ENCODE results near the gene SERF1A.
"Not testable (repeated sequence)": the region's sequence is repeated elsewhere in the genome, so short reads cannot be mapped to it uniquely, and the experiment has no call there.

The SERF1A gene

DNA sequence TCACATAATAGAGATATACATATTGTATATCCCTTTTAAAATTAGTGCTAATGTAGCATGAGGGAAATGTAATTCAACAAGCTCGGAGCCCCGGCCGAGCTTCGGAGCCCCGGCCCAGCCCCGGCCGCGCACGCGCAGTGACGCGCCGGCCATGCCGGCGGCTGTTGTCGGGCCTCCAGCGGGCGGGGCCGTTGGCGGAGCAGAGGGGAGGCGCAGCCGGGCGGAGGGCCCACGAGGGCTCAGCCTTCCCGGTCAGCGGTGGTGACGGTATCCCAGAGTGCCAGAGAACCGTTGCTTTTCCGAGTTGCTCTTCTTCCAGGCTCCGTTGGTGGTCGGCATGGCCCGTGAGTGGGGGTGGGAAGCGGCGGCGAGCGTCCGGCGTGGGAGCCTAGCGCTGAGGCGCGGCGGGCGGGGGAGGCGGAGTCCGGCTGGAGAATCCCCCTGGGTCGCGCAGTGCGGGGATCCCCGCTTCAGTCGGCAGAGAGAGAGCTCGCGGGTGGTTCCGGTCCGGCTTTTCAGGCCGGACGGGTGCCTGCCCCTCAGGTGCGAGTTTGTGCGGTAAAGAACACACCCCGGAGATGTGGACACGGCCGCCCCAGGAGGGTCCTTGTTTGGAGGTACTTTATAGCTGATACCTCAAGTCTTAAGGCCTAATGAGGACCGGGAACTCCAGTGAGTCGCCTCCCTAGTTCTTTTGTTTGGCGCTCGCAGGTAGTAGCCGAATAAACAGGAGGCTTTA lies at the start of gene SERF1A:
Gene SERF1A (plus strand): TSS at position 137 of the 739 bp plus-strand sequence. CDS start 201 bp downstream, at position 338.
- not testable (repeated sequence) for H3K4me1 ChIP-seq (ENCODE audit: control insufficient read depth, low read length); H3F3A ChIP-seq (ENCODE audit: control insufficient read depth, insufficient read depth); H3K4me3 ChIP-seq (ENCODE audit: low read length); H3K27ac ChIP-seq (ENCODE audit: low read depth, low read length); H3K9me2 ChIP-seq (replicated peaks; ENCODE audit: control insufficient read depth, low read length); H3K4me2 ChIP-seq (ENCODE audit: low read length); H3K9me3 ChIP-seq (ENCODE audit: control insufficient read depth, insufficient read depth, low read length); H3K79me2 ChIP-seq (ENCODE audit: control insufficient read depth, low read length); H3K36me3 ChIP-seq (ENCODE audit: control insufficient read depth, low read length); H4K20me1 ChIP-seq (ENCODE audit: control insufficient read depth, insufficient read depth, low read depth, low read length); H3K27me3 ChIP-seq (ENCODE audit: control insufficient read depth, low read length)

DNA sequence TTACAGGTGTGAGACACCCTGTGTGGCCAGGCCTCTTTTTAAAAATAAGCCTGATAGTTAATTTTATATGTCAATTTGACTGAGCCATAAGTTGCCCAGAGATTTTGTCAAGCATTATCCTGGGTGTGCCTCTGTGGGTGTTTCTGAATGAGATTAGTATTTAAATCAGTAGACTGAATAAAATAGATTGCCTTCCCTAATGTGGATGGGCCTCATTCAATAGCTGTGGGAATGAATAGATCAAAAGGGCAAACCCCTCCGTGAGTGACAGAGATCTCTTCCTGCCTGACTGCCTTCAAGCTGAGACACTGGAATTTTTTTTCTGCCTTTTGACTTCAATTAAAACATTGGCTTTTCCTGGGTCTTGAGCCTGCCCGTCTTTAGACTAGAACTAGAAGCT lies 33.7 kb upstream of the SERF1A start:
- not testable (repeated sequence) for H3K4me3 ChIP-seq (ENCODE audit: low read length); H3K4me1 ChIP-seq (ENCODE audit: control insufficient read depth, low read length); H3K27ac ChIP-seq (ENCODE audit: low read depth, low read length); H3K9me2 ChIP-seq (replicated peaks; ENCODE audit: control insufficient read depth, low read length); H3K79me2 ChIP-seq (ENCODE audit: control insufficient read depth, low read length); H3F3A ChIP-seq (ENCODE audit: control insufficient read depth, insufficient read depth); H3K27me3 ChIP-seq (ENCODE audit: control insufficient read depth, low read length); H3K36me3 ChIP-seq (ENCODE audit: control insufficient read depth, low read length); H3K9me3 ChIP-seq (ENCODE audit: control insufficient read depth, insufficient read depth, low read length); H4K20me1 ChIP-seq (ENCODE audit: control insufficient read depth, insufficient read depth, low read depth, low read length); H3K4me2 ChIP-seq (ENCODE audit: low read length)

DNA sequence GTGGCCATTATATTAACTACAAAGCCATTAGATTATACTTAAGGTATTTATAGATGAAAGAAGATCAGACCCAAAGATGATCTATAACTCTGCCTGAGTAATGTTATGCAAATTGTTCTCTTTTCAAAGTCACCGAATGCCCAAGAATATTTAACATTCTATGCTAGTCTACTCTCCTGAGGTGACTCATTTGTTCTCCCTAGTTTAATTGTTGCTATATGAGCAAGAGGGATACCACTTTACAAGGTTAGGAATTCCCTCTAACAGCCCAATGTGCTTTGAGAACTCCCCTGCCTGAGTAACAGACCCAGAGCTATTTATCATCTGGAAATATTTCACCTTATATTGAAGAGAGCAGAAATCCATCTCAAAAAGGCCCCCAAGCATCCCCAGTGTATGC lies 29.8 kb upstream of the SERF1A start:
- not testable (repeated sequence) for H3K4me3 ChIP-seq (ENCODE audit: low read length); H3K9me2 ChIP-seq (replicated peaks; ENCODE audit: control insufficient read depth, low read length); H3K27me3 ChIP-seq (ENCODE audit: control insufficient read depth, low read length); H3K9me3 ChIP-seq (ENCODE audit: control insufficient read depth, insufficient read depth, low read length); H3K4me1 ChIP-seq (ENCODE audit: control insufficient read depth, low read length); H4K20me1 ChIP-seq (ENCODE audit: control insufficient read depth, insufficient read depth, low read depth, low read length); H3K4me2 ChIP-seq (ENCODE audit: low read length); H3K36me3 ChIP-seq (ENCODE audit: control insufficient read depth, low read length); H3F3A ChIP-seq (ENCODE audit: control insufficient read depth, insufficient read depth); H3K27ac ChIP-seq (ENCODE audit: low read depth, low read length); H3K79me2 ChIP-seq (ENCODE audit: control insufficient read depth, low read length)

DNA sequence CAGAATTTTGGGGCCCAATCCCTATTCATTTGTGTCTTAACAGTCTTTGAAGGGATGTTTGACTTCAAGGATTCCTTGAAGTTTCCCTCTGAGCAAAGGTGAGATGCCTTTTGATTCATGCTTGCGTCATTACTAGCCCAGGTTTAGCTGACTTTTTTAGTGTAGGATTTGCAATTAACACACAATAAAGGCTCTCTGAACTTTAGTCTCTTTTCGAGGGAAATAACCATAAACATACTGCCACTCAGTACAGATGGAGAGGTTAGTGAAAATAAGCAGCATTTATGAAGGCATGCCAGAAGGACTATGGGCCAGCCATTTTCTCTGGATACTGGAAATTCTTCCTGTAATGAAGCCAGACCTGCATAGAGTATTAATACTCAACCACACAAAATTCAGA lies 4.4 kb upstream of the SERF1A start:
- H3K79me2 ChIP-seq (ENCODE audit: control insufficient read depth, low read length); H3K4me2 ChIP-seq (ENCODE audit: low read length); H3K4me1 ChIP-seq (ENCODE audit: control insufficient read depth, low read length): not testable (repeated sequence)

DNA sequence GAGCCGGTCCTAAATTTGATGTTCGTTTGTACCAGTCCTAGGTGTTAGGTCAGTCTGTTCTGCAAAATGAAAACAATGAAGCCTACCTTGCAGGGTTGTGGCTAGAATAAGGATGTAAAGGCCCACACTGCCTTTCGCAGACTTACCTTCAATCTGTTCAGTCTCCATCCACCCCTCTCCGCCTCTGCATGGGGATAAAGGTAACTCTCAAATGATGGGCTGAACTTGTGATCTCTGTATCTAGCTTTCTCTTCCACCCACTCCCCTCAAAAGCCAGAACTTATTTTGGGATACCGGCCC lies 753 bp downstream of the SERF1A start:
- H3K4me3 ChIP-seq (ENCODE audit: low read length); H3F3A ChIP-seq (ENCODE audit: control insufficient read depth, insufficient read depth); H3K4me2 ChIP-seq (ENCODE audit: low read length); H3K79me2 ChIP-seq (ENCODE audit: control insufficient read depth, low read length); H3K27me3 ChIP-seq (ENCODE audit: control insufficient read depth, low read length); H3K9me2 ChIP-seq (replicated peaks; ENCODE audit: control insufficient read depth, low read length); H4K20me1 ChIP-seq (ENCODE audit: control insufficient read depth, insufficient read depth, low read depth, low read length); H3K27ac ChIP-seq (ENCODE audit: low read depth, low read length); H3K4me1 ChIP-seq (ENCODE audit: control insufficient read depth, low read length); H3K9me3 ChIP-seq (ENCODE audit: control insufficient read depth, insufficient read depth, low read length); H3K36me3 ChIP-seq (ENCODE audit: control insufficient read depth, low read length): not testable (repeated sequence)

More for the DNA sequence above, 4.4 kb upstream of the SERF1A start:
- not testable (repeated sequence) for H3K36me3 ChIP-seq (ENCODE audit: control insufficient read depth, low read length); H3K9me2 ChIP-seq (replicated peaks; ENCODE audit: control insufficient read depth, low read length); H3F3A ChIP-seq (ENCODE audit: control insufficient read depth, insufficient read depth); H4K20me1 ChIP-seq (ENCODE audit: control insufficient read depth, insufficient read depth, low read depth, low read length); H3K27me3 ChIP-seq (ENCODE audit: control insufficient read depth, low read length); H3K4me3 ChIP-seq (ENCODE audit: low read length); H3K27ac ChIP-seq (ENCODE audit: low read depth, low read length); H3K9me3 ChIP-seq (ENCODE audit: control insufficient read depth, insufficient read depth, low read length)

DNA sequence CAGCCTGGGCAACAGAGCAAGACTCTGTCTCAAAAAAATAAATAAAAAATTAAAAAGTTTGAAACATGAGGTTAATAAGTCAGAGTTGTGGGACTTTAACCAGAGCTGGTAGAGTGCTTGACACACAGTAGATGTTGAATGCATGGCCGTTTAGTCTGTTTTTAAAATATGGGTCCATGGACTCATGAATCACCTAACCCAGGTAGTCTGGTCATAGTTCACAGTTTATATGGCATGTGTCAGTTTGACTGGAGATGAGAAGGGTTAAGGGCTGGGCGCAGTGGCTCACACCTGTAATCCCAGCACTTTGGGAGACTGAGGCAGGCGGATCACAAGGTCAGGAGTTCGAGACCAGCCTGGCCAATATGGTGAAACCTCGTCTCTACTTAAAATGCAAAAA lies 6.2 kb downstream of the SERF1A start:
- H3K27me3 ChIP-seq (ENCODE audit: control insufficient read depth, low read length); H3K9me3 ChIP-seq (ENCODE audit: control insufficient read depth, insufficient read depth, low read length); H3K9me2 ChIP-seq (replicated peaks; ENCODE audit: control insufficient read depth, low read length); H4K20me1 ChIP-seq (ENCODE audit: control insufficient read depth, insufficient read depth, low read depth, low read length); H3K27ac ChIP-seq (ENCODE audit: low read depth, low read length); H3F3A ChIP-seq (ENCODE audit: control insufficient read depth, insufficient read depth); H3K4me1 ChIP-seq (ENCODE audit: control insufficient read depth, low read length); H3K79me2 ChIP-seq (ENCODE audit: control insufficient read depth, low read length); H3K4me2 ChIP-seq (ENCODE audit: low read length); H3K4me3 ChIP-seq (ENCODE audit: low read length); H3K36me3 ChIP-seq (ENCODE audit: control insufficient read depth, low read length): not testable (repeated sequence)

DNA sequence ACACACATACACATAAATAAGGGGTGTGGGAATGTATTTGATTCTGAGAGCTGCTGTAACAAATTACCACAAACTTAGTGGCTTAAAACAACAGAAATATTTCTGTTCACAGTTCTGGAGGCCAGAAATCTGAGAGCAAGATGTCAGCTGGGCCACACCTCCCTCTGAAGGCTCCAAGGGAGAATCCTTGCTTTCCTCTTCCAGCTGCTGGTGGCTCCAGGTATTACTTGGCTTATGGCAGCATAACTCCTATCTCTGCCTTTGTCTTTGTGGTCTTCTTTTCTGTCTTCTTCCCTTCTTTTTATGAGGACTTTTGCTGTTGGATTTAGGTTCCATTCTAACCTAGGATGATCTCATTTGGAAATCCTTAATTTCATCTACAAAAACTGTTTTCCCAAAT lies 16.4 kb downstream of the SERF1A start:
- H3F3A ChIP-seq (ENCODE audit: control insufficient read depth, insufficient read depth); H4K20me1 ChIP-seq (ENCODE audit: control insufficient read depth, insufficient read depth, low read depth, low read length); H3K79me2 ChIP-seq (ENCODE audit: control insufficient read depth, low read length); H3K36me3 ChIP-seq (ENCODE audit: control insufficient read depth, low read length); H3K4me2 ChIP-seq (ENCODE audit: low read length); H3K27me3 ChIP-seq (ENCODE audit: control insufficient read depth, low read length); H3K4me3 ChIP-seq (ENCODE audit: low read length); H3K4me1 ChIP-seq (ENCODE audit: control insufficient read depth, low read length); H3K9me3 ChIP-seq (ENCODE audit: control insufficient read depth, insufficient read depth, low read length); H3K27ac ChIP-seq (ENCODE audit: low read depth, low read length); H3K9me2 ChIP-seq (replicated peaks; ENCODE audit: control insufficient read depth, low read length): not testable (repeated sequence)

DNA sequence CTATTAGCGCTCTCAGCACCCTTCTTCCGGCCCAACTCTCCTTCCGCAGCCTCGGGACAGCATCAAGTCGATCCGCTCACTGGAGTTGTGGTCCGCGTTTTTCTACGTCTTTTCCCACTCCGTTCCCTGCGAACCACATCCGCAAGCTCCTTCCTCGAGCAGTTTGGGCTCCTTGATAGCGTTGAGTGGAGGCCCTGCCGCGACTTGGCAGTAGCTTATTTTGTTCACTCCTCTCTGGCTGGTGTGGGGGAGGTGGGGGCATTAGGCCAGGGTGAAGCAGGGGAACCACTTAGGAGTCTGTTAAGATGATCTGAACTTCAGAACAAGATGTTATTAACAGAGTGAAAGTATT lies 24.7 kb downstream of the SERF1A start:
- not testable (repeated sequence) for H3K79me2 ChIP-seq (ENCODE audit: control insufficient read depth, low read length); H3F3A ChIP-seq (ENCODE audit: control insufficient read depth, insufficient read depth); H3K4me2 ChIP-seq (ENCODE audit: low read length); H4K20me1 ChIP-seq (ENCODE audit: control insufficient read depth, insufficient read depth, low read depth, low read length); H3K27ac ChIP-seq (ENCODE audit: low read depth, low read length); H3K36me3 ChIP-seq (ENCODE audit: control insufficient read depth, low read length); H3K9me2 ChIP-seq (replicated peaks; ENCODE audit: control insufficient read depth, low read length); H3K4me3 ChIP-seq (ENCODE audit: low read length); H3K27me3 ChIP-seq (ENCODE audit: control insufficient read depth, low read length); H3K9me3 ChIP-seq (ENCODE audit: control insufficient read depth, insufficient read depth, low read length); H3K4me1 ChIP-seq (ENCODE audit: control insufficient read depth, low read length)
